LNCAP (cell line): ENCODE data around the gene GDPGP1.

ENCODE experiments used
- TF ChIP-seq, protein P1 (sequence below): fragments of 450-650 bp; IDR thresholded peaks from 2 replicates; pipeline ENCODE4 v1.5.1; 2017; ENCODE audit warnings: mild to moderate bottlenecking

The GDPGP1 gene

DNA sequence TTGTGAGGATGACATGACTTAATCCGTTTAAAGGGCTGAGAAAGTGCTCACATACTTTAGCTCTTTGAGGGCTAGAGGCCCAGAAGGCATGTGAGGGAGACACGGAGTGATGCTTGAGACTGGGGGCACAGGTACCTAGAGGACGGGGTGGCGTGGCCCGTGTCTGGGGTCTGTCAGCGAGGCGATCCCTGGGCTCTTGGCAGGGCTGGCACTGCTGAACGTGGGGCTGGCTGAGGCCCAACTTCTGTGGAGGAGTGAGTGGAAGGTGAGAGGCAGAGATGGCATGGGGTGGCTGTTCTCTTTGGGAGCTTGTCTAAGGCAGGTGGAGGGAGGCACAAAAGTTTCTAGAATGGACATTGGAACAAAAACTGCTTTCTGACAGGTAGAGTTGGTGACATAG lies 23.4 kb upstream of the GDPGP1 start:
- TF ChIP-seq, protein P1, sequence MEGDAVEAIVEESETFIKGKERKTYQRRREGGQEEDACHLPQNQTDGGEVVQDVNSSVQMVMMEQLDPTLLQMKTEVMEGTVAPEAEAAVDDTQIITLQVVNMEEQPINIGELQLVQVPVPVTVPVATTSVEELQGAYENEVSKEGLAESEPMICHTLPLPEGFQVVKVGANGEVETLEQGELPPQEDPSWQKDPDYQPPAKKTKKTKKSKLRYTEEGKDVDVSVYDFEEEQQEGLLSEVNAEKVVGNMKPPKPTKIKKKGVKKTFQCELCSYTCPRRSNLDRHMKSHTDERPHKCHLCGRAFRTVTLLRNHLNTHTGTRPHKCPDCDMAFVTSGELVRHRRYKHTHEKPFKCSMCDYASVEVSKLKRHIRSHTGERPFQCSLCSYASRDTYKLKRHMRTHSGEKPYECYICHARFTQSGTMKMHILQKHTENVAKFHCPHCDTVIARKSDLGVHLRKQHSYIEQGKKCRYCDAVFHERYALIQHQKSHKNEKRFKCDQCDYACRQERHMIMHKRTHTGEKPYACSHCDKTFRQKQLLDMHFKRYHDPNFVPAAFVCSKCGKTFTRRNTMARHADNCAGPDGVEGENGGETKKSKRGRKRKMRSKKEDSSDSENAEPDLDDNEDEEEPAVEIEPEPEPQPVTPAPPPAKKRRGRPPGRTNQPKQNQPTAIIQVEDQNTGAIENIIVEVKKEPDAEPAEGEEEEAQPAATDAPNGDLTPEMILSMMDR, result no peak

DNA sequence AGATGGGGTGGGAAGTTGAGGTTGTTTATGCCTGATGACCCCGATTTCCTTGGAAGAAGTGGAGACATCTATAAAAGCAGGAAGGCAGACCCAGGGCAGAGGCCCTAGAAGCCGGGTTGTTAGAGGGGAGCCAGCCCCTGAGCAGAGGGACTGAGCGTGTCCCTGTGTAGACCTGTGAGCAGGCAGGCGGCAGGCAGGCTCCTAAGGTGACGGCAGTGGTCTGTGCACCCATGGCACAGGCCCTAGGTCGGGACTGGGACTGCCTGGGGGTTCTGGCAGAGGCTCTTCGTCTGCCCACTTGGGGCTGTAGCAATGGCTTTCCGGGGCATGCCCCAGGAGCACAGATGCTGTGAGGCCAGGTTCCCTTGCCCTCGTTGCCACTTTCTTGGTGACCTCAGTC lies 23.0 kb upstream of the GDPGP1 start:
- TF ChIP-seq, protein P1, result no peak

DNA sequence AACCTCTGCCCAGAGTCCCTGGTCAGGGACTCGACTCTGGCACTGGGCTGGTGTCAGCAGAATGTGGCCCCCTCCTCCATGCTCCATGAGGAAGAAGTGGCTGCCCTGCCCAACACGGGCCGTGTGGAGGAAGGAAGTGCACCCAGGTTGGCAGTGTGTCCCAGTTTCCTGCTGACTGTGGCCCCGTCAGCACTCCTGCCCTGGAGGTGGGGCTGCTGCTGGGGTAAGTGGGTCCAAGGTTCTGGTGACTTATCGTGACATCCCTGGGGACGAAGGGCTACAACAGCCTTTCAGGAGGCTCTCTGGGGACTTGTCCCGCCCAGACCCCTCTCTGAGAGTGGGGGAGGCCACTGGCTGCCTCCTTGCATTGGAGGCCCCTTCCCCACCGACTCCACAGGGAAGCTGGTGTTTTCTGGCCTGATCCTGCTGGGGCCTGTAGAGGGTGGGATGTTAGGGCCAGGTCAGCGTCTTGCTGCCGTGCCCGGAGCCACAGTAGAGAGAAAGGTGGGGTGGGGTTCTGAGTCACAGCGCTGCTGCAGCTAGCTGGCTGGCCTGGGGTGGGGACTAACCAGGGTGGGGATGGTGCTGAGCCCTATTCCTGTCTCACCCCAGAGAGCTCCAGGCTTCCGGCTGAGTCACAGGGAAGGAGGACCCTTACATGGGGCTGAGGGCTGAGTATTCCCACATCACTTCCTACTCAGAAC lies 22.4 kb upstream of the GDPGP1 start:
- TF ChIP-seq, protein P1, result no peak

DNA sequence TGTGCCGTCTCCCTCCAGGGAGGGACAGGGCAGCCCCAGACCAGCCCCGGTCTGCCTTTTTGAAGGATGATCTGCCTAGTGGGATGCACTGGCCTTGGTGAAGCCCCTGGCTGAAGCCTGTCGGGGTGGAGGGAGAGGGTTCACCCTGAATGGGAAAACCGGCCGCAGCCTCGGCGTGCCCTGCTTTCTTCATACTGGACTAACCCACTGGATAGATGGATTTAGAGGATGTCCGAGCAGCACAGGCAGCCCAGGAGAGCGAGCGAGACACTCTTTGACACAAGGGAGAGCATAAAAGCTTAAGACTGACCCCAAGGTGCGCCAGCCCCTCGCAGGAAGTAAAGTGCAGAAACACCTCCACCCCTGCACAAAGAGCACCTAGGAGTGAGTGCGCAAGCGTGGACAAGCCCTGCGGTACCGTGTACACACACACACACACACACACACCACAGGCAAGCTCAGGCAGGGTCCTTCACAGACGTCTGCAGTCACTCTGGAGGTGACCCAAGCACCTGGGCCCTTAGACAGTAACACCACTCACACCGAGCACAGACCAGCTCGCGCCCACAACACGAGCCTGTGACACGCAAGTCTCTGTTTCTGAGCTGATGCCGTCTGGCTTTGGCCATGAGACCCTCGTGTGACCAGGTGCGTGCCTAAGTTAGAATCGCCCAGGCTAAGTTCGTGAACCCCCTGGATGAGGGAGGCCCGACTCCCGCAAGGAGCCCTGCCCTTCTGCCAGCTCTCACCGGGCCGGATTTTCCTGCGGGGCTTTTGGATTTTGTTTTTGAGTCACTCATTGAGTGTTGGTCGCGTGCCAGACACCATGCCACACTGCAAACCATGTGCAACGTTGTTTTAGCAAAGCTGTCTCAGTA lies 21.5 kb upstream of the GDPGP1 start:
- TF ChIP-seq, protein P1, result no peak

DNA sequence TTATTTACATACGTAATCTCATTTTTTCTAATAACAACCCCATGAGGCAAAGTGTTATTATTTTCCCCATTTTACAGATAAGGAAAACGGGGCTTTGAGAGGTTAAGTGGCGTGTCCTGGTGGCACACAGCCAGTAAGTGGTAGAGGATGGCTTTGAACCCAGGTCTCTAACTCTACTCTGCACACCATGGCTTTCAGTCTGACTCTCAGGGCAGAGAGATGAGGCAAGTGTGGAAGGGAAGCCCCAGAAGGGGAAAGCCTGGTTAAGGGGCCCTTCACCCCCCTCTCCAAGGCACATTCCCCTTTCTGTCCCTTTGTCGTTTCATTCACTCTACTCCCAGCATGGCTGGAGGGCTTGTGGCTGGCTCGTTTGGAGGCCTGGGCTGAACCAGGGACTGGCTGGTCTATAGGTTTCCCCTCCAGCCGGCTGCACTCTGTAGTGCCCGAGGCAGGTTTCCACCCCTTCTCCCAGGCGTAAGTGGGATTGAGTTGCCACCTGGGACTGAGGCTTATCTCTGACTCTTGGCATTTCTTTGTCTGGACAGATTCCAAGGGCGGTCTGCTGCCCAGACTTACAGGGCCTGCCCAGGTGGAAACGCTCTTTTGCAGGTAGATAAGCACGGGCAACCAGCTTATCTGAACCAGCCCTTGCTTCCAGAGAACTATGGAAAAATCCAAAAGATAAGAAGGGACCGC lies 20.7 kb upstream of the GDPGP1 start:
- TF ChIP-seq, protein P1, result no peak

DNA sequence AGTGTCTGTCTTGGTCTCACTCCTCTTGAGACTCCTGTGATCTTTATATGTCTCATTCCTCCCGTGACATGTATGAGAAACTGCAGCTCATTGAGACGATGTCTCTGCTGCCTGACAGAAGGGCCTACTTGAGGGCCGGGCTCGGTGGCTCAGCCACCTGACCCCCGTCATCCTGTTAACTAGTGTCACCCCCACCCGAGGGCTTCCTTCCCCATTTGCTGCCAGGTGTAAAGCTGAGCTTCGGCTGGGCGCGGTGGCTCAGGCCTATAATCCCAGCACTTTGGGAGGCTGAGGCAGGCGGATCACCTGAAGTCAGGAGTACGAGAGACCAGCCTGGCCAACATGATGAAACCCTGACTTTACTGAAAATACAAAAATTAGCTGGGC lies 20.2 kb upstream of the GDPGP1 start:
- TF ChIP-seq, protein P1, result no peak

DNA sequence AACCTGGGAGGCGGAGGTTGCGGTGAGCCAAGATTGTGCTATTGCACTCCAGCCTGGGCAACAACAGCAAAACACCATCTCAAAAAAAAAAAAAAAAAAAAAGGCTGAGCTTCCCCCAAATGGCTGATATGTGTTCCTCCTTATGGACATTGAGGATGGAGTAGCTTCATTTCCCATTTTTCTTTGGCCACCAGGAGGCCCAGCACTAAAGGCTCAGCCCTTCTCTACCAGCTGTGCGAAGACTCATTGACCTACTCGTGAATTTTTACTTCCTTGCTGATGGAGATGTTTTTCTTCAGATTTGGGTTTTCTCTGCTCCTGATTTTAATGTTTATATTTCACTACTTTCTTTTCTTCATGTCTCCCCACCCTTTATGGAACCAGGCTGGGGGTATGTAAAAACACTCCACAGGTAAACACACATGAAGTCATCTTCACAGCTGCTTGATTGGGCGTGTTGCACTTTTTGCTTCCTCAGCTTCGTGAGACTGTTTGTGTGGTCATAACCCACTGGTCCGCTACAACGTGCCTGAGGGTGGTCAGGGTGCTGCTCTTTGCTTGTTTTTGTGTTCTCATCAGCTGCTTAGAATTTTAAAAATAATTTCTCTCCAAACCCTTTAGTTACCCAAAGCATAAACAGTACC lies 19.3 kb upstream of the GDPGP1 start:
- TF ChIP-seq, protein P1, result no peak; the same call in 1 of the 2 replicates
